HepG2 (cell line): Measurements from ENCODE around the gene KMT2B. TPM values are rescaled to one million over a fixed set of nuclear protein-coding genes. Genes with fewer than 3 reads are reported as not detected.
A peak's percentile ranks its signal among the peaks of the same experiment; 100 is the strongest.

Experiments
- BCL6 ChIP-seq: IDR thresholded peaks from 2 replicates; pipeline ENCODE4 v1.6.1; 2016; ENCODE audit warnings: missing genetic modification reagents, missing compliant biosample characterization
- BHLHE40 ChIP-seq: IDR thresholded peaks from 2 replicates; pipeline ENCODE4 v1.6.1; 2011; ENCODE audit warnings: low read length, improper control_type of control experiment
- GLMP ChIP-seq: sonication (generic); formaldehyde crosslinking; IDR thresholded peaks from 2 replicates; pipeline ENCODE4 v1.9.0; 2021; ENCODE audit warnings: missing genetic modification reagents, mild to moderate bottlenecking, borderline replicate concordance
- HDAC1 ChIP-seq: sonication (generic); formaldehyde crosslinking; IDR thresholded peaks from 2 replicates; pipeline ENCODE4 v1.5.1; 2020; ENCODE audit warnings: mild to moderate bottlenecking, missing genetic modification reagents
- HNRNPH1 ChIP-seq: fragments of 200-400 bp; formaldehyde crosslinking; optimal IDR thresholded peaks from 2 replicates; pipeline ENCODE3; 2017; ENCODE audit warnings: mild to moderate bottlenecking, low read depth, low read length
- HOXA9 ChIP-seq: sonication (generic); formaldehyde crosslinking; IDR thresholded peaks from 2 replicates; pipeline ENCODE4 v1.8.1; 2022; ENCODE audit warnings: missing genetic modification reagents, mild to moderate bottlenecking, moderate library complexity, borderline replicate concordance
- JUND ChIP-seq: sonication (generic); formaldehyde crosslinking; IDR thresholded peaks from 2 replicates; pipeline ENCODE4 v1.8.0; 2022; ENCODE audit warnings: mild to moderate bottlenecking, missing genetic modification reagents
- KDM4B ChIP-seq: sonication (generic); formaldehyde crosslinking; IDR thresholded peaks from 2 replicates; pipeline ENCODE4 v1.4.0; 2020; ENCODE audit warnings: missing genetic modification reagents
- NFKBIZ ChIP-seq: IDR thresholded peaks from 2 replicates; pipeline ENCODE4 v1.6.1; 2018; ENCODE audit warnings: missing genetic modification reagents, missing compliant biosample characterization
- POLR2A ChIP-seq, 2 experiments: IDR thresholded peaks; 2 replicates each; pipeline ENCODE4 v1.6.1; 2011; ENCODE audit warnings: low read depth in 2 of 2, low read length in 2 of 2, mild to moderate bottlenecking in 1 of 2, moderate library complexity in 1 of 2; ENCODE audit not compliant: insufficient read depth in 1 of 2
- RBM39 ChIP-seq: fragments of 200-400 bp; formaldehyde crosslinking; IDR thresholded peaks from one replicate; pipeline ENCODE4 v1.6.1; 2018; ENCODE audit warnings: antibody characterized with exemption, mild to moderate bottlenecking, low read depth, low read length; ENCODE audit not compliant: poor library complexity, severe bottlenecking
- RXRA ChIP-seq: sonication (generic); formaldehyde crosslinking; IDR thresholded peaks from 2 replicates; pipeline ENCODE4 v1.5.1; 2020; ENCODE audit warnings: missing genetic modification reagents
- SMARCC2 ChIP-seq: fragments of 450-650 bp; IDR thresholded peaks from 2 replicates; pipeline ENCODE4 v1.6.1; 2017; ENCODE audit warnings: antibody characterized with exemption, mild to moderate bottlenecking
- SNAPC2 ChIP-seq: sonication (generic); formaldehyde crosslinking; IDR thresholded peaks from 2 replicates; pipeline ENCODE4 v1.8.1; 2022; ENCODE audit warnings: mild to moderate bottlenecking, missing genetic modification reagents
- SNAPC5 ChIP-seq: sonication (generic); formaldehyde crosslinking; IDR thresholded peaks from 2 replicates; pipeline ENCODE4 v1.8.1; 2023; ENCODE audit warnings: mild to moderate bottlenecking, missing genetic modification reagents, borderline replicate concordance
- STAT6 ChIP-seq: sonication (generic); formaldehyde crosslinking; IDR thresholded peaks from 2 replicates; pipeline ENCODE4 v1.4.0; 2020; ENCODE audit warnings: missing genetic modification reagents, mild to moderate bottlenecking, borderline replicate concordance
- ZNF709 ChIP-seq: sonication (generic); formaldehyde crosslinking; IDR thresholded peaks from 2 replicates; pipeline ENCODE4 v1.5.0; 2020; ENCODE audit warnings: mild to moderate bottlenecking, missing genetic modification reagents
- ZNF746 ChIP-seq: sonication (generic); formaldehyde crosslinking; IDR thresholded peaks from 2 replicates; pipeline ENCODE4 v1.8.0; 2022; ENCODE audit warnings: mild to moderate bottlenecking, missing genetic modification reagents
- ZNF883 ChIP-seq: sonication (generic); formaldehyde crosslinking; IDR thresholded peaks from 2 replicates; pipeline ENCODE4 v1.5.1; 2020; ENCODE audit warnings: mild to moderate bottlenecking, missing genetic modification reagents; ENCODE audit errors: not compliant biosample characterization
- polyA plus RNA-seq, 8 experiments: library from polyadenylated mRNA; depleted of rRNA in 3 of 8; stranded (reverse) in 7 of 8; unstranded in 1 of 8; fragments of >200 nt; fragmentation: Illumina TruSeq in 4 of 8; extraction: Trizol in 4 of 8; gene quantifications; 2 replicates each; pipeline versions ENCODE4 v1.2.1 to v1.2.3, GENCODE V29; 2011 to 2016; ENCODE audit warnings: low read depth in 4 of 8, missing spikeins in 1 of 8, mixed read lengths in 1 of 8; ENCODE audit not compliant: insufficient read depth in 1 of 8
- total RNA-seq, 5 experiments: library from RNA; depleted of rRNA; stranded (reverse); fragments of >200 nt; fragmentation: Illumina TruSeq; extraction: Trizol; gene quantifications; 2 replicates each; pipeline ENCODE4 v1.2.3, GENCODE V29; 2016; ENCODE audit warnings: low read depth in 1 of 5
- TF ChIP-seq, protein P1 (sequence below): sonication (generic); formaldehyde crosslinking; IDR thresholded peaks from 2 replicates; pipeline ENCODE4 v1.4.0; 2020; ENCODE audit warnings: mild to moderate bottlenecking, missing genetic modification reagents
- TF ChIP-seq, protein P2 (sequence below): sonication (generic); formaldehyde crosslinking; IDR thresholded peaks from 2 replicates; pipeline ENCODE4 v1.4.0; 2020; ENCODE audit warnings: missing genetic modification reagents

KMT2B gene
- total and polyA plus RNA-seq, 2 of the 13 experiments (the other 11 are each of a cell fraction or from before 2014, with no cell fraction given) = 6.2 to 16.9 TPM

GRCh38 chr19:35673121-35673804 lies 44.5 kb upstream of the KMT2B start (continued):
- TF ChIP-seq NFKBIZ (CRISPR knock-in tag) (no peak), RBM39 (no peak), HDAC1 (CRISPR knock-in tag) (0 out of 2 replicates have a peak, but pooled peaks have one; percentile 25), SNAPC2 (CRISPR knock-in tag) (no peak), ZNF883 (no peak), STAT6 (CRISPR knock-in tag) (no peak), JUND (CRISPR knock-in tag) (no peak), BCL6 (no peak), ZNF746 (no peak), GLMP (CRISPR knock-in tag) (no peak), RXRA (CRISPR knock-in tag) (no peak), HNRNPH1 (no peak), SMARCC2 (no peak), BHLHE40 (no peak), SNAPC5 (CRISPR knock-in tag) (no peak), POLR2A (IDR thresholded peaks at IDR 0.05; ENCODE audit: insufficient read depth in 1 of 2, low read depth in 2 of 2, low read length in 2 of 2) (no peak; a peak in 1 of 4 replicates), HOXA9 (CRISPR knock-in tag) (no peak), KDM4B (no peak), ZNF709 (CRISPR knock-in tag) (no peak)
- TF ChIP-seq, protein P1, sequence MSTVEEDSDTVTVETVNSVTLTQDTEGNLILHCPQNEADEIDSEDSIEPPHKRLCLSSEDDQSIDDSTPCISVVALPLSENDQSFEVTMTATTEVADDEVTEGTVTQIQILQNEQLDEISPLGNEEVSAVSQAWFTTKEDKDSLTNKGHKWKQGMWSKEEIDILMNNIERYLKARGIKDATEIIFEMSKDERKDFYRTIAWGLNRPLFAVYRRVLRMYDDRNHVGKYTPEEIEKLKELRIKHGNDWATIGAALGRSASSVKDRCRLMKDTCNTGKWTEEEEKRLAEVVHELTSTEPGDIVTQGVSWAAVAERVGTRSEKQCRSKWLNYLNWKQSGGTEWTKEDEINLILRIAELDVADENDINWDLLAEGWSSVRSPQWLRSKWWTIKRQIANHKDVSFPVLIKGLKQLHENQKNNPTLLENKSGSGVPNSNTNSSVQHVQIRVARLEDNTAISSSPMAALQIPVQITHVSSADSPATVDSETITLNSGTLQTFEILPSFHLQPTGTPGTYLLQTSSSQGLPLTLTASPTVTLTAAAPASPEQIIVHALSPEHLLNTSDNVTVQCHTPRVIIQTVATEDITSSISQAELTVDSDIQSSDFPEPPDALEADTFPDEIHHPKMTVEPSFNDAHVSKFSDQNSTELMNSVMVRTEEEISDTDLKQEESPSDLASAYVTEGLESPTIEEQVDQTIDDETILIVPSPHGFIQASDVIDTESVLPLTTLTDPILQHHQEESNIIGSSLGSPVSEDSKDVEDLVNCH = no peak
- TF ChIP-seq, protein P2, sequence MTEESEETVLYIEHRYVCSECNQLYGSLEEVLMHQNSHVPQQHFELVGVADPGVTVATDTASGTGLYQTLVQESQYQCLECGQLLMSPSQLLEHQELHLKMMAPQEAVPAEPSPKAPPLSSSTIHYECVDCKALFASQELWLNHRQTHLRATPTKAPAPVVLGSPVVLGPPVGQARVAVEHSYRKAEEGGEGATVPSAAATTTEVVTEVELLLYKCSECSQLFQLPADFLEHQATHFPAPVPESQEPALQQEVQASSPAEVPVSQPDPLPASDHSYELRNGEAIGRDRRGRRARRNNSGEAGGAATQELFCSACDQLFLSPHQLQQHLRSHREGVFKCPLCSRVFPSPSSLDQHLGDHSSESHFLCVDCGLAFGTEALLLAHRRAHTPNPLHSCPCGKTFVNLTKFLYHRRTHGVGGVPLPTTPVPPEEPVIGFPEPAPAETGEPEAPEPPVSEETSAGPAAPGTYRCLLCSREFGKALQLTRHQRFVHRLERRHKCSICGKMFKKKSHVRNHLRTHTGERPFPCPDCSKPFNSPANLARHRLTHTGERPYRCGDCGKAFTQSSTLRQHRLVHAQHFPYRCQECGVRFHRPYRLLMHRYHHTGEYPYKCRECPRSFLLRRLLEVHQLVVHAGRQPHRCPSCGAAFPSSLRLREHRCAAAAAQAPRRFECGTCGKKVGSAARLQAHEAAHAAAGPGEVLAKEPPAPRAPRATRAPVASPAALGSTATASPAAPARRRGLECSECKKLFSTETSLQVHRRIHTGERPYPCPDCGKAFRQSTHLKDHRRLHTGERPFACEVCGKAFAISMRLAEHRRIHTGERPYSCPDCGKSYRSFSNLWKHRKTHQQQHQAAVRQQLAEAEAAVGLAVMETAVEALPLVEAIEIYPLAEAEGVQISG = 0 out of 2 replicates have a peak, but pooled peaks have one; percentile 13
